MV-4-11 (cell line): Measurements from ENCODE around the gene SERPIND1.
"Not testable (repeated sequence)": the region's sequence is repeated elsewhere in the genome, so short reads cannot be mapped to it uniquely, and the experiment has no call there.

ENCODE experiments used
- DNase-seq: peaks from one replicate; lab custom pipeline; 2025; lab: John Stamatoyannopoulos, UW

The SERPIND1 gene

DNA sequence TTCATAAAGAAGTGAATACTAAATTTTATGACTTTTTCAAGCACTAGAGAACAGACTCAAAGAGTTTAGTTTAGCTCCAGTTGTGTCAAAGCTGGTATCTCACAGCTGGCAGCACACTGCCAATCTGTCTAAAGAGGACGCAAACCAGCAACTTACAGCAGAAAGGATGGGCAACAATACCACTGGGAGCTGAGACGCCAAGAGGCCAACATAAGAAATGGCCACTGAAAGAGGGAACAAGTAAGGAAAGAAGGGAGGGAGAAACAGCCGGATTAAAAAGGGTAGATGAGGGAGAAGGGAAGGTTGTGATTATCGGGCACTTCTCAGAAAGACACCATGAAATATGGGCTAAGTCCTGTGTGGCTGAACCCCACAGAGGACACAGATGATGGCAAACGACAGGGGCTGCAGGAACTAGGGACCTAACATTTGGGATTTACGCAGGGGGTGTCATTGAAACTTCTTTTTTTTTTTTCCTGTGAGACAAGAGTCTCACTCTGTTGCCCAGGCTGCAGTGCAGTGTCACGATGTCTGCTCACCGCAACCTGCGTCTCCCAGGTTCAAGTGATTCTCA lies 41.7 kb downstream of the SERPIND1 start:
- no peak for DNase-seq

DNA sequence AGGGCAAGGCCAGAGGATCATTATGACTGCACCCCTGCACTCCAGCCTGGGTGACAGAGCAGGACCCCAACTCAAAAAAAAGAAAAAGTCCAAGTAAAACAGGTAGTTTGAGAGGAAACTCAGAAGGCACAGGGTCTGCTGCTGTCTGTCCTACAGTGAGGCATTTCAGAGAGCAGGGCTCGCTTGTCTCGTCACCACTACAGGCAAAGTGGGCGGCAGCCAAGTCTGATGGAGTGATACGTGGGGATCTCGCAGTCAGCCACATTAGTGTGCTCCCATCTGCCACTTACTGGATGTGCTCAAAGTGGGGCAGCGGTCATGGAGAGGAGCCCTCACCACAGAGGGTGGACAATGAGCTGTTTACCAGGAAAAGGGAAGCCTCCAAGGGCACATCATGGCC lies 42.6 kb downstream of the SERPIND1 start:
- no peak for DNase-seq

- no peak for DNase-seq
Measured at GRCh38 chr22:20818471-20818870, 44.6 kb downstream of the SERPIND1 start.

- DNase-seq = no peak
Measured at GRCh38 chr22:20819471-20819870, 45.6 kb downstream of the SERPIND1 start.

- DNase-seq = not testable (repeated sequence)
Measured at GRCh38 chr22:20821717-20822239, 47.9 kb downstream of the SERPIND1 start.

DNA sequence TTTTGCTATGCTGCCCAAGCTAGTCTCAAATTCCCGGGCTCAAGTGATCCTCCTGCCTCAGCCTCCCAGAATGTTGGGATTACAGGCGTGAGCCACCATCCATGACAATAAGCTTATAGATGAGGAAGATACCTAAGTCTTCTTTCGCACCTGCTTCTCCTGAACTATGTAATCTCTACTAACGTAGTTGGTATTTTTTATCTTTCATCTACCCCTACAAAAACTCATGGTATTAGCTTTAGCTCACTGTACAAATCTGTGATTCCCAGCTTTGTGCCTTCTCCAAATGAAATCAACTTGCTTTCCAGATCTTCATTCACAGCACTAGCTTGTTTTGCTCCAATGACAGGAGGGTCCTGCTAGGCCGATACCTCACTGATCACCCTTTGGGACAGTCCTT lies 48.3 kb downstream of the SERPIND1 start:
- no peak for DNase-seq

DNA sequence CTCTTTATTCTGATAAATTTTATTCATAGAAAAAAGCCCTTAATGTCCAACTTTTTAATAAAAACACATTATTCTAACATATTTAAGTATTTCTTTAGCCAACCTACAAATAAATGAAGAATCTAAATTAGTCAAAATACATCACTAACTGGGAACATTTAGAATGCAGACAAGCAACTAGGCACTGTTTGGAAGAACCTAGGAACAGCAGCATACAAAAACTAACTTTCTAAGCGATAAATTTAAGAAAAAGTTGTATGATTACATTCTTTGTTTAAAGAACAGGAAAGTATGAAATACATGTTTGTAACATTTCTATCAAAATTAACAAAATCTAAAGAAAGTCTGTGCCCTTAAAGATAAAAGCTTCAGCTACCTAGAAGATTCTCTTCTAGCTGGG lies 49.4 kb downstream of the SERPIND1 start:
- no peak for DNase-seq

DNA sequence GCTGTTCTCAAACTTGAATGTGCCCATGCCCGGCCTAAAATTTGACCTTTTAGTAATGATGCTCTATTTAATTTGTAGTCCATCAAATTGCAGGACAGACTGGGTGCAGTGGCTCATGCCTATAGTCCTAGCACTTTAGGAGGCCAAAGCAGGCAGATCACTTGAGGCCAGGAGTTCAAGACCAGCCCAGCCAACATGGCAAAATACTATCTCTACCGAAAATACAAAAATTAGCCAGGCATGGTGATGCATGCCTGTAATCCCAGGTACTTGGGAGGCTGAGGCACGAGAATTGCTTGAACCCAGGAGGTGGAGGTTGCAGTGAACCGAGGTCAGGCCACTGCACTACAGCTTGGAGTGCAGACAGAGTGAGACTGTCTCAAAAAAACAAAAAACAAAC lies 51.3 kb downstream of the SERPIND1 start:
- not testable (repeated sequence) for DNase-seq

DNA sequence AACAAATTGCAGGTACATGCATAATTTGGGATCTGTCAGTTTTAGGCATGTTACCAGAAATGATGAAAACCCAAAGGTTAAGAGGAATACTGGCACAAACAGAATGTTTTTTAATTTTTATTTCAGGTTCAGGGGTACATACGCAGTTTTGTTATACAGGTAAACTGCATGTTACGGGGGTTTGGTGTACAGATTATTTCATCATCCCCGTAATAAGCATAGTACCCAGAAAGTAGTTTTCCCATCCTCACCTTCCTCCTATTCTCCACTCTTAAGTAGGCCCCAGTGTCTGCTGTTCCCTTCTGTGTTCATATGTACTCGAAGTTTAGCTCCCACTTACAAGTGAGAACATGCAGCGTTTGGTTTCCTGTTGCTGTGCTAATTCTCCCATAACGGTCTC lies 51.7 kb downstream of the SERPIND1 start:
- no peak for DNase-seq

GRCh38 chr22:20826373-20827152 lies 52.6 kb downstream of the SERPIND1 start:
- not testable (repeated sequence) for DNase-seq

GRCh38 chr22:20829491-20830134 lies 55.7 kb downstream of the SERPIND1 start:
- no peak for DNase-seq

- DNase-seq = no peak
Measured at GRCh38 chr22:20833225-20833665, 59.3 kb downstream of the SERPIND1 start.

DNA sequence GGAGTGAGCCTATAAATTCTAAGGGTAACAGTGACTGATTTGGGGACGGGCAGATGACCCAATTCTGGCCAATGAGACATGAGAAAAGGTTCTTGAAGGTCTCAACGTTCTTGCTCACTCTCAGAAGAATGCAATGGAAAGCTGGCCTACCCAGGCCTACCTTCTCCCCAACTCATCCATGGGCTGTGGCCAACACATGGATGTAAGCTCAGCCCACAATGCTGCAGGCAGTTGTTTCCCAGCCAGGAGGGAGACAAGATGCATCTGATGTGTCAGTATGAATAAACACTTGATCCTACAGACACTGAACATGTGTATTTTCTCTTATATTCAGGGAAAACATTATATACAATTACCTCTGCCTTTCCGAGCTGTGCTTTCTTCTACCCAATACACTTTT lies 60.3 kb downstream of the SERPIND1 start:
- no peak for DNase-seq

DNA sequence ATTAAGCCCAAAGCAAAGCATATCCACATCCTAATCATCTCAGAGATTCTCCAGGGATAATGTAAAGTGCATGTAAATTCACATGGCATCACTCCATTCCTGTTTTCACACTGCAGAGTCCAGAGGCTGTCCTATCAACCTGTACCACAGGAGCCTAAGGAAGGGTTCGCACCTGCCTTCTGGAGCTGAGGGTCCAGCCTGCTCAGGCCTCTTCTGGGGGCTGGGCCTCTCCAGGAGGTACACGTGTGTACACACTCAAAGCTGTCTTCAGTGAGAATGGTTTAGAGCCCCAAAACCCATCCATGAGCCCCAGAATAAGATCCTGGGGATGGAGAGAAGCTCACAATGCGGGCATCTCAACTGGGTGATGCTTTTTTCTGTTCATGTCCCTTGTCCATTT lies 60.8 kb downstream of the SERPIND1 start:
- no peak for DNase-seq
